HG03095 (cell line): ENCODE measurements around the gene IL1RAPL2.

ENCODE experiments used
- ATAC-seq: cut with Tn5 transposase; IDR thresholded peaks from one replicate; pipeline ENCODE4 v1.9.1; 2021; ENCODE audit warnings: moderate library complexity; ENCODE audit not compliant: unreplicated experiment

Gene IL1RAPL2

GRCh38 chrX:105550043-105550663 lies 984.2 kb downstream of the IL1RAPL2 start:
- no peak for ATAC-seq

- no peak for ATAC-seq
Measured at GRCh38 chrX:105552395-105552794, 986.4 kb downstream of the IL1RAPL2 start.

GRCh38 chrX:105553118-105553517 lies 987.1 kb downstream of the IL1RAPL2 start:
- no peak for ATAC-seq

GRCh38 chrX:105564501-105564900 lies 998.5 kb downstream of the IL1RAPL2 start:
- ATAC-seq: no peak

GRCh38 chrX:105565856-105566255 lies 999.9 kb downstream of the IL1RAPL2 start:
- no peak for ATAC-seq

GRCh38 chrX:105567082-105567481 lies 1001.1 kb downstream of the IL1RAPL2 start:
- ATAC-seq: no peak

- ATAC-seq: no peak
Measured at GRCh38 chrX:105608745-105609144, 1042.7 kb downstream of the IL1RAPL2 start.

- no peak for ATAC-seq
Measured at GRCh38 chrX:105609530-105609929, 1043.5 kb downstream of the IL1RAPL2 start.

GRCh38 chrX:105610411-105610810 lies 1044.4 kb downstream of the IL1RAPL2 start:
- ATAC-seq: no peak

- no peak for ATAC-seq
Measured at GRCh38 chrX:105618393-105619101, 1052.5 kb downstream of the IL1RAPL2 start.

GRCh38 chrX:105634180-105634579 lies 1068.2 kb downstream of the IL1RAPL2 start:
- no peak for ATAC-seq

GRCh38 chrX:105635794-105636193 lies 1069.8 kb downstream of the IL1RAPL2 start:
- no peak for ATAC-seq

GRCh38 chrX:105636667-105637066 lies 1070.7 kb downstream of the IL1RAPL2 start:
- ATAC-seq: no peak

- no peak for ATAC-seq
Measured at GRCh38 chrX:105645667-105646357, 1079.8 kb downstream of the IL1RAPL2 start.

- ATAC-seq: no peak
Measured at GRCh38 chrX:105646592-105647372, 1080.8 kb downstream of the IL1RAPL2 start.

GRCh38 chrX:105647749-105648148 lies 1081.8 kb downstream of the IL1RAPL2 start:
- no peak for ATAC-seq

- no peak for ATAC-seq
Measured at GRCh38 chrX:105648732-105649131, 1082.7 kb downstream of the IL1RAPL2 start.

GRCh38 chrX:105650577-105650976 lies 1084.6 kb downstream of the IL1RAPL2 start:
- ATAC-seq: no peak

GRCh38 chrX:105650986-105651385 lies 1085.0 kb downstream of the IL1RAPL2 start:
- ATAC-seq: no peak

GRCh38 chrX:105653891-105654290 lies 1087.9 kb downstream of the IL1RAPL2 start:
- no peak for ATAC-seq

GRCh38 chrX:105658136-105658535 lies 1092.1 kb downstream of the IL1RAPL2 start:
- ATAC-seq: no peak
